Amygdala (tissue), 56 donors: Measurements from ENCODE around the gene AMOTL2.

Experiments used
- DNase-seq, 56 donors: peaks; one replicate each; lab custom pipeline; 2025; lab: John Stamatoyannopoulos, UW

The AMOTL2 gene

GRCh38 chr3:134381076-134381475, 6.8 kb upstream of the AMOTL2 start:
- no peak for DNase-seq

DNA sequence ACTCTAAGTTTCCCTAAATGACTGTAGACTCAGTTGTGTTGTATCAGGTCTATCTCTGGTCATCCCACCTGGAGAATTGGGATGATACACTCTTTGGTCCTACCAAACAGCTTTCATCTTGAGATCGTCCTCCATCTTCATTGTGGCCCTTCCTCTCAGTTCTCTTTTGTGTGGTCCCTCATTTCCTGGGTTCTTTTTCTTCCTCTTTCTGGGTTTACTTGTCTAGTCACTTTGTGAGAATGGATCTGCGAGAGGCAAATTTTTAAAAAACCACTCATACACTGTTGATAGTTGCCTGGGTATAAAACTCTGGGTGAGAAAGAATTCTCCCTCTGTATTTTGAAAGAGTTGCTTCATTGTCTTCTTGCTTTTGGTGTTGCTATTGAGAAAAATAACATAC, 6.0 kb upstream of the AMOTL2 start:
- no peak for DNase-seq

DNA sequence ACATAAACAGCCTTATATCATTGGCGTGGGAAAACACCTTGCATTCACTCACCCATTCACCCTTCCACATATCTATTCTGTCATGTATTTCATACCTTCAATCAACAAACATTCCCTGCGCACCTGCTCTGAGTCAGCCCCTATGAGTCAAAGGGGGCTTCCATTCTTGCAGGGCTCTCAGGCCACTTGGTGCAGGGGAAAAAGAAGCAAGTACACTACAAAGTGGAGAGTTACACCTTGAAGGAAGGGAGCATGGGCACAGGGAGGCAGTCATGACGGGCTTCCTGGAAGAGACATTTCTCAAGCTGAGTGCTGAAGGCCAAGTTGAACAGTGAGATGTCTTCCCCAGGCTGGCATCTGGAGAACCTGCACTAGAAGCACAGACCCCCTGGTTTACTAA, 4.6 kb upstream of the AMOTL2 start:
- no peak for DNase-seq

DNA sequence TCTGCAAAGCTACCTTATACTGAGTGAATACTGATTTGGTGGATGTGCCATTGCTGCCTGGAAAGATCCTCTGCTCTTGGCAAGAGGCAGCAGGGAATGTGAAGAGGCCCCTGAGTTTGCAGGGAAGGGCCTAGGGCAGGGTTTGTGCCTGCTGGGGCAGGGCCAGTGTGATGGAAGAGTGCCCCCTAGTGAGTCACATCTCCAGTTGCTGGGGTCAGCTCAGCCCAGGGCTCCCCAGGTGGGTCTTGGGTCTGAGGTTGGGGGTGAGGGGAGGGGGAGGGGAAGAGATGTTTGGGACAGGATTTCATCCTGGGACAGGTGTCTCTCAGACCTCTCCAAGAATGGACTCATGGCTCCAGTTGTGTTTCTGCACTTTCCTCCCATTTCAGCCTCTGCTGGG, 4.1 kb upstream of the AMOTL2 start:
- peak in 14 of 56 donors; percentile 21 to 57 (median 38) for DNase-seq

- DNase-seq: no peak
Observed at GRCh38 chr3:134377896-134378295, 3.6 kb upstream of the AMOTL2 start.

DNA sequence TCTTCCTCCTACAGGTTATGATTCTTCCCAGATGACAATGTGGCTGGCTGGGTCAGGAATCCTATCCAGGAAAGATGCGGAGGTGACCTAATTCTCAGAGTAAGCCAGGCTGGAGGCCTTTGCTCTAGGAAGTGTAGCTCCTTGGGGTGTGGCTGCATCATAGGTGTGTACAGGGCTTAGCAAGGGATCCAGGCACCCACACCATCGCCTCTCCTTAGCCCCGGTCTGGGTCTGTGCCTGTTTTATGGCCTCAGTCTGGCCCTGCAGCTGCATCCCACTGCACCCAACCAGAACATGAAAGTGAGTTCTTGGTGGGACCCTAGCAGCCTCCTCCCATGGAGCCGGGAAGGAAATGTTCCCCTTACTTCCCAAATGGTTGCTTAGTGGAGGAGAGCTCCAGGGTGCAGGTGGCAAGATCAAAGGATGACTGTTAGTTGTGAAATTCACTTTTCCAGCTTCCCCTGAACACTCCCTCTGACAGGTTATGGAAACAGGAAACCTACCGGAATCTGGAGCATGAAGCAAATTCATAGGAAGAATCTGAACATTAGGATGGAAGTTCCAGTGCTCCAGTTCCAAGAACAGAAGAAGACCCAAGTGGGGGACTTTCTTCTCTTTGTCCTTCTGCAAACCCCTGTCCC, 2.7 kb upstream of the AMOTL2 start:
- DNase-seq: no peak

DNA sequence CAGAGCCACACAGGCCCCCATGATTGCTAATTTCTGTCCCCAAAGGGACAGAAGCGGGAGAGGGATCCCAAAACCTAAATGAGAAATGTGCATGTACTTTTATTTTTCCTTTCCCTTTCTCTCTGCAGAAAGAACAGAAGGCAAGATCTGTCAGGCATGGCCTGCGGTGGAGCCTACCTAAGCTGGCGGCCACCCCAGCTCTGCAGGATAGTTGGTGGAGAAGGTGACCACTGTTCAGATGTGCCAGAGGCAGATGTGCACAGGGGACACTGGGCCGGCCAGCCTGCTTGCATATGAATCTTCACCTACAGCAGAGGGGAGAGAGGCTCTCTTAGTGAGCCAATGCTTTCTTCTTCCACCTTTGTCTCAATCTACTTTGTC, 2.1 kb upstream of the AMOTL2 start:
- no peak for DNase-seq

DNA sequence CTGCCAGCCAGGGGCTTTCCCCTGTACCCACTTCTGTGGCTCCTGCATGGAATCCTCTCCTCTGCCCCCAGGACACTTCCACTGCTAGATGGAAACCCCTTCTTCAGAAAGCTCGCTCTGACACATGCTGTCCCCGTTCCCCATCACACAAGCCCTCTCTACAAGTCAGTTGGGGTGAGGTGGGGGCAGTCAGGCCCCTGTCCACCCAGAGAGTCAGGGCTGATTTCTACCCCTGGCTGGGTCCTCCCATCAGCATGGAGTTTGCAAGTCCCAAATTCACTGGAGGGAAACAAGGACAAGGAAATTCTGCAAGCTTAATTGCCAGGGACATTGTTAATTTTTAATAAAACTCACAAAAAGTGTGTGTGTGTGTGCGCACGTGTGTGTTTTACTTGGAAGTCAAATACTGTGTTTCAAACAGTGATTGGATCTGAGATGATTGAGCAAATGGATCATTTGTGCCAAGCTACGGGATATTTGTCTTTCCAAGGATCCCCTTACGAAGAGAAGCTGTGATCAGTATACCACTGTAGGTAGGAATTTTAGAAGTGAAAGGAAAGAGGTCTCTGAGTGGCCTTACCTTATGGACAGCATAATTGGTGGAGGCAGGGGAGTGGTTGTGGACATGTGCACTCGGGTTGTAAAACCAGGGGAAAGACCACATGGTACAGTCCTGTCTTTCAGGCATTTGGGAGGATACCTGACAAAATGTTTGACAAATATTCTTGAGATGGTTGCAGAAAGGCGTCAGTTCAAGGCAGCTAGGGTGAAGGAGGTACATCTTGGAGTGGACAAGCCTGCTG, 1.5 kb upstream of the AMOTL2 start:
- no peak for DNase-seq

DNA sequence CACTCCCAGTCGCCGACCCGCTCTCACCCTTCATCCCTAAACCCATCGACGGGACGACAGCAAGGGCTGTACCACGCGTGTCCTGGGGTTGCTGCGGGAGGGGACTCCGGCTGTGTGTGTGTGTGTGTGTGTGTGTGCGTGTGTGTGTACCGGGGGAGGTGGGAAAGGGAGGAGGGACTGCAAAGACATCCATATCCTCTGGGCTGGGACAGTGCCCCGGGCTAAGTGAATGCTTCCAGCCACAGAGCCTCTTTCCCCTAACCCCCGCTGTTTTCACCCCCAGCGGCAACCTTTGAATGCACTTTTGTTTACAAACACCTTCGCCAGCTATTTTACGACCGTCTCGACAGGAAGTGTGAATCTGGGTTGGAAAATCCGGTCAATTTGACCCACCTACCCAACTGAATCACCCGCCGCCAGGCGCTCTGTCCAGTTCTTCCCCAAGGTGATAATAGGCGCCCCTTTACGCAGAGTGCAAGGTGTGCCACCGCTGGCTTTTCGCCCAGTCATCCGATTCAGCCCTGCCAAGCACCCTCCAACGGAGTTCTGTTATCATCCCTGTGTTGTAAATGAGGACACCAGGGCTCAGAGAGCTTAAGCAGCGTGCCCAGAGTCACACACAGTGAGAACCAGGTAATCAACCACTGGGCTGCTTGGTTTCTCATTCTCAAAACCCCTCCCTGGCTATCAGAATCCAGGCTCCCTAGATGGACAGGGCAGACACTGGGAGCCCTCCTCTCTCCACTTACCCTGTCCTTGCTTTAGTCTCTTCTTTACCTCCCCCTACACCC, 739 bp upstream of the AMOTL2 start:
- DNase-seq: peak in 5 of 56 donors; percentile 53 to 77 (median 64)

DNA sequence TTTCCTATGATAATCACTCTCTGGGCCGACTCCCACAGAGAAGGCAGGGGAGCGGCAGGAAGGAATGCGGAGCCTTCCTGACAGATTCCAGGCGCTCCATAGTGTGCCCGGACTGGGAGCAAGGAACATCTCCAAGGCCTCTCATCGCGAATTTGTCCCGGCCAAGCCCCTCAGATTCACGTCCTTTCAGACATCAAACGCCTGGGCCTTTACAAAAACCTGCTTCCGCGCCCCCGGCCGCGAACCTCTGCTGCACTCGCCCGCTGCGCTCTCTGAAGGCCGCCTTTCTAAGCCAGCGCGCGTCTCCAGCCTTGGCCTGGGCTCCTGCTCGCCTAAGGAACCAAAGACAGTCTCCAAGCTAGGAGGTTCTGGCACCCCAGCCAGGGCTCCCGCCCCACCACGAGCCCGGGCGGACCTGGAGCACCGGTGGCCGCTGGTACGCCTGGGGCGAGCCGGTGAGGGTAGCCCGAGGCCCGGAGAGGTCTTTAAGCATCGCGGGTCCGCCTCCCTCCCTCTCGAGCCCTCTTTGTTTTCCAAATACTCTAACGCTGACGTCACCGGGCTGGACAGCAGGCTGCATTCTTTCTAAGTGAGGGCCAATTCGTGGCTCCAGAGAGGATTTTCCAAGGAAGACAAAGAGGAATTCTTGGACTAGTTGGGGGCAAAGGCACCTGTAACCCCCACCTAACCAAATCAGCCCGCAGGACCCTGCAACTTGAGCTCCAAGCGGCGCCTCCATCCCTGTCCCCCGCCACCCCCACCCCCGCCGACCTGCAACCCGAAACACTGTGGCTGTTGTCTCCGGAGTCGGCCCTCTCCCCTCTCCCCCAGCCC, 759 bp downstream of the AMOTL2 start:
- peak in 55 of 56 donors; percentile 18 to 90 (median 71) for DNase-seq

DNA sequence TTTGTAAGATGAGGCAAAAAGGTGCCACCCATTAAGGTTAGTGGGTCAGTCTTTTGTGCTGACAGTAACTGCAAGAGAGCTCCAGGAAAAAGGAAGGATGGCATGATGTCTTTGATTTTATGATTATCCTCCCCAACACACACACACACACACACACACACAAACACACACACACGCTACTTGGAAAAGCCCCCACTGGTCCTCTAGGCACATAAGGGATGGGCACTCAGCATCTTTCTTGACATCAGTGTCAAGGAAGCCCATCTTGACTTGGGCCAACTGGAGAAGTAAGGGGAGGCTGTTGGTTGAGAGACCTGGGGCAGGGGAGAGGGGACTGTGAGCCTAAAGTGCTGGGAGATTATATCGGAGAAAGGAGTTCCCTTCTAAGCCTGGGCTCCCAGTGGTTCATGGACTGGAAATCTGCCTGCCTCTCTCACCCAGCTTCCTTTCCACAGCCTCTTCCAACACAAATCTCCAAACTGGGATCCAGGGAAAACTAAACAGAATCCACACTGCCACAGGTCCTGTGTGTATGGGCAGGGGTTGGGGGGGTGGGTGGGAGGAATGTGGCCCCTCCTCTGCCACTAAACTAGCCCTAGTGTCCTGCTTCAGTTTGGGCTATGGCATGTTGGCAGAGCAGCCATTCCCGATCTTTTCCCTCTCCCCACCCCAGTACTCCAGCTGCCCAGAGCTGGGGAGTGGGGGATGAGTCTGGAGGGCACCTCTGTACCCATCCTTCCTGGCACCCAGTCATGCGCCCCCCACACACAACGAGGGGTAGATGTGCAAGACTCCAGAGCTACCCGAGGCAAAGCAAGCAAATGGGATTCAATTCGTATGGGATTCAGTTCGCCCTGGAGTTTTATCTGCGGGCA, 1.6 kb downstream of the AMOTL2 start:
- DNase-seq: peak in 1 of 56 donors; percentile 61

DNA sequence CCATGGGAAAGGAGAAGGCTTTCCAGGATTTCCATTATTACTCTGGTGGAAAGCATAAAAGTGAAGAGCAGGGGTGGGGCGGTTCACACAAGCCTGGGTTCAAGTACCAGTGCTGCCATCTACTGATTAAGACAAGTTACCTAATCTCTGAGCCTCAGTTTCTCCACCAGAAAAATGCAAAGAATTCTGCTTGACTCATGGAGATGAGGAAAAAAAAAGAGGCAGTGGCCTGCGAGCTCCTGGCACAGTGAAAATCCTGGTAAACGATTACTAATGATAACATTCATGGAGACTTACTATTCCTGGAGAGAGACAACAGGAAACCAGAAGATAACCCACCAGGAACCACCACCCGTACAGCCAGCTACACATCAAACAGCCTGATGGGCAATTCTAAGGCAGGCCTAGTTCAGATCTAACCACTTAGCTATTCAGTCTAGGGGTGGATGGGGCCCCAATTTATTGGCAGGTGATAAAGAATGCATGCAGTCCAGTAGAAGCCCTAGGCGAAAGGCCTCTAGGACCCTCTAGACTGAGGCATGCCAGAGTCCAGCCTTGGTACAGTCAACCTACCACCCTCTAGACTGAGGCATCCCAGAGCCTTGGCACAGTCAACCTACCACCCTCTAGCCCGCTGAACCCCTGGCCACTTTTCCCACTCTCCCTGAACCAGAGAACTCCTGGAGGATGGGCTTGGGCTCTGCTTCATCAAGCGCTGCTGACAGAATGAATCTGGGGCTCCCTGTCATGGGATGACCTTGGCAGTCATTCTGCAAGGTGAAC, 2.5 kb downstream of the AMOTL2 start:
- no peak for DNase-seq

GRCh38 chr3:134370611-134371531, 3.4 kb downstream of the AMOTL2 start:
- DNase-seq: peak in 1 of 56 donors; percentile 31

GRCh38 chr3:134369861-134370596, 4.2 kb downstream of the AMOTL2 start:
- DNase-seq: no peak

DNA sequence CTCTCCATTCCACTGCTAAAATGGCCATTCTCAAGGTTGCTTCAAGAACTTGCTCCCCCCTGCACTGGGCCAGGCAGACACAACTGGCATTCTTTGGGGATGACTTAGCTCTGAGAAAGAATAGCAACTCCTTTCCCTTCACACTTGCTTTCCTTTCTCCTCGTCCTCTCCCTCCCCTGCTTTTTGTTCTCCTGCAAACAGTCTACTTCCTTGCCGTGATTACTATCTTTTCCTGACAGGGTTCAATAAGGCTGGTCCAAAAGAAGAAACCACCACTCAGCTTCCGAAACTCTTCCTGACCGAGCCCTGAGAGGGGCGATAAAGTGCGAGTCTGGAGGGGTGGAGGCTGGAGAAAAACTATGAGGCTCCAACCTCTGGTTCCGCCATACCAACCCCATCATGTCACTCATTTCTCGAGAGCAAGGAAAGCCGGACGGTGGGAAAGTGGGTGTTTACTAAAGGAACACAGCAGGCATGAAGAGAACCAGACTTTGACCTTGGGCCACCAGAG, 5.0 kb downstream of the AMOTL2 start:
- DNase-seq: no peak

DNA sequence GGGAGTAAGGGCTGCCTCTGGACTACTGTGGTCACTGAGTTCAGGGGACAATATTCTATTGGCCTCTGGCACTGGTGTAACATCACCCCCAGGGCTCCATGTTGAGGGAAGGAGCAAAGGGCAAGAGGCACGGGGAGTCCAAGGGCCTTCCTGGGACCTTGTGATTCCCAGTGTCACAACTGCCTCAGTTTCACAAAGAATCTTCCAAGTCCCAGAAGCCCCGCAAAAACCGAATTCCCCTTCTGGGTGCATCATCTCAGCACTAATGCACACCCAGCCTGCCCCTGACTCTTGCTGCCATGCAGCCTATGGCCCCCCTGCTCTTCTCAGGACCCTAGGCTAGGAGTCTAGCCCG, 5.5 kb downstream of the AMOTL2 start:
- no peak for DNase-seq
